H1 (cell line): ENCODE measurements around the gene TOB1. TPM values are rescaled to one million over a fixed set of nuclear protein-coding genes. Genes with fewer than 3 reads are reported as not detected.

Experiments used
- CTCF ChIA-PET: fragments of 300-600 bp; sonication (Branson Sonifier 250); formaldehyde crosslinking; loops from one replicate; lab custom pipeline; 2021; ENCODE audit not compliant: partially characterized antibody; lab: Charles Lee
- POLR2A ChIA-PET: fragments of 300-600 bp; sonication (Branson Sonifier 250); formaldehyde crosslinking; loops from one replicate; lab custom pipeline; 2021; ENCODE audit warnings: inconsistent platforms; ENCODE audit not compliant: partially characterized antibody; lab: Charles Lee
- DNase-seq, 2 experiments: peaks; one replicate each; pipeline versions ENCODE4 v3.0.0 to v3.0.0-alpha.2; 2010 to 2022; ENCODE audit warnings: low spot score in 2 of 2, low read depth in 1 of 2, mixed read lengths in 1 of 2
- FAIRE-seq: peaks from 2 replicates; lab custom pipeline; 2011; peaks lifted over from hg19 to GRCh38; lab: Jason Lieb, UNC
- H2AFZ ChIP-seq: 2 replicates; pipeline ENCODE4 v1.8.1; 2012; ENCODE audit warnings: low read length, inconsistent platforms
- H2AK5ac ChIP-seq: 2 replicates; pipeline ENCODE4 v1.6.1; 2013; ENCODE audit warnings: low read depth, low read length
- H2BK120ac ChIP-seq: replicated peaks from 2 replicates; pipeline ENCODE3; 2013; ENCODE audit warnings: low read depth, low read length, inconsistent platforms
- H2BK12ac ChIP-seq: 2 replicates; pipeline ENCODE4 v1.6.1; 2013; ENCODE audit warnings: low read depth, low read length
- H2BK15ac ChIP-seq: 2 replicates; pipeline ENCODE4 v1.6.1; 2013; ENCODE audit warnings: low read length
- H2BK20ac ChIP-seq: 2 replicates; pipeline ENCODE4 v1.6.1; 2013; ENCODE audit warnings: low read length
- H2BK5ac ChIP-seq: 2 replicates; pipeline ENCODE4 v1.6.1; 2013; ENCODE audit warnings: low read depth, low read length
- H3K14ac ChIP-seq: 2 replicates; pipeline ENCODE4 v1.6.1; 2013; ENCODE audit warnings: inconsistent platforms; ENCODE audit not compliant: insufficient read length
- H3K18ac ChIP-seq: 2 replicates; pipeline ENCODE4 v1.6.1; 2013; ENCODE audit warnings: low read length; ENCODE audit errors: extremely low read depth
- H3K23ac ChIP-seq: 2 replicates; pipeline ENCODE4 v1.6.1; 2013; ENCODE audit warnings: inconsistent platforms; ENCODE audit not compliant: insufficient read length
- H3K23me2 ChIP-seq: 2 replicates; pipeline ENCODE4 v1.6.1; 2013; ENCODE audit warnings: low read depth, low read length
- H3K27ac ChIP-seq: 2 replicates; pipeline ENCODE4 v1.6.1; 2011; ENCODE audit warnings: low read depth, low read length, inconsistent platforms
- H3K27me3 ChIP-seq, 4 experiments: replicated peaks in 1 of 4; 1 replicate in 1 of 4; 2 replicates in 3 of 4; pipeline versions ENCODE4 v1.6.1 to v1.8.1; 2011 to 2013; ENCODE audit warnings: low read length in 3 of 4, mild to moderate bottlenecking in 3 of 4, inconsistent platforms in 2 of 4, mixed read lengths in 2 of 4, moderate library complexity in 1 of 4; ENCODE audit not compliant: control insufficient read depth in 3 of 4, insufficient read depth in 3 of 4; ENCODE audit errors: extremely low read depth in 1 of 4
- H3K36me3 ChIP-seq, 4 experiments: 2 replicates each; pipeline versions ENCODE4 v1.6.1 to v1.8.1; 2011 to 2013; ENCODE audit warnings: mild to moderate bottlenecking in 4 of 4, low read length in 3 of 4, moderate library complexity in 2 of 4, control low read depth in 1 of 4, inconsistent platforms in 1 of 4; ENCODE audit not compliant: insufficient read depth in 4 of 4, control insufficient read depth in 2 of 4
- H3K4ac ChIP-seq: replicated peaks from 2 replicates; pipeline ENCODE3; 2013; ENCODE audit warnings: low read length, low read depth, mixed read lengths, inconsistent platforms; ENCODE audit not compliant: insufficient read length
- H3K4me1 ChIP-seq, 4 experiments: replicated peaks in 1 of 4; 1 replicate in 1 of 4; 2 replicates in 3 of 4; pipeline versions ENCODE4 v1.6.1 to v1.8.1; 2011 to 2013; ENCODE audit warnings: low read length in 3 of 4, inconsistent platforms in 2 of 4, mixed read lengths in 1 of 4; ENCODE audit not compliant: insufficient read depth in 4 of 4, control insufficient read depth in 3 of 4
- H3K4me2 ChIP-seq, 2 experiments: 2 replicates each; pipeline versions ENCODE4 v1.6.1 to v1.8.1; 2011 to 2013; ENCODE audit warnings: low read depth in 2 of 2, low read length in 2 of 2, control low read depth in 1 of 2, inconsistent platforms in 1 of 2, mild to moderate bottlenecking in 1 of 2; ENCODE audit not compliant: insufficient read depth in 1 of 2
- H3K4me3 ChIP-seq, 4 experiments: fragments of 200-600, 300-600 bp in 1 of 4; sonication (generic), shearing (Covaris generic), sonication (Bioruptor Twin) in 1 of 4; 2 replicates each; pipeline versions ENCODE4 v1.5.1 to v1.8.1; 2011 to 2016; ENCODE audit warnings: low read length in 4 of 4, low read depth in 3 of 4, control low read depth in 2 of 4, inconsistent platforms in 2 of 4, mild to moderate bottlenecking in 2 of 4, mixed read lengths in 1 of 4, moderate library complexity in 1 of 4; ENCODE audit not compliant: insufficient read depth in 2 of 4; ENCODE audit errors: extremely low read depth in 1 of 4
- H3K56ac ChIP-seq: replicated peaks from 2 replicates; pipeline ENCODE3; 2013; ENCODE audit warnings: low read depth, mild to moderate bottlenecking, mixed read lengths, low read length, inconsistent platforms; ENCODE audit not compliant: insufficient read length
- H3K79me1 ChIP-seq: 2 replicates; pipeline ENCODE4 v1.6.1; 2013; ENCODE audit warnings: low read depth, low read length, control low read depth
- H3K79me2 ChIP-seq, 2 experiments: 2 replicates each; pipeline versions ENCODE4 v1.6.1 to v1.8.1; 2012 to 2013; ENCODE audit warnings: low read length in 2 of 2, mild to moderate bottlenecking in 2 of 2, inconsistent platforms in 1 of 2; ENCODE audit not compliant: insufficient read depth in 2 of 2, control insufficient read depth in 1 of 2
- H3K9ac ChIP-seq, 4 experiments: replicated peaks in 1 of 4; 1 replicate in 1 of 4; 2 replicates in 3 of 4; pipeline versions ENCODE4 v1.6.1 to v1.8.1; 2011 to 2013; ENCODE audit warnings: low read depth in 3 of 4, low read length in 3 of 4, control low read depth in 2 of 4, mild to moderate bottlenecking in 2 of 4, moderate library complexity in 2 of 4, inconsistent platforms in 1 of 4; ENCODE audit errors: extremely low read depth in 1 of 4
- H3K9me3 ChIP-seq, 2 experiments: 2 replicates each; pipeline versions ENCODE4 v1.6.1 to v1.8.1; 2012 to 2013; ENCODE audit warnings: mild to moderate bottlenecking in 2 of 2, moderate library complexity in 2 of 2, control low read depth in 1 of 2, inconsistent platforms in 1 of 2, low read depth in 1 of 2, low read length in 1 of 2, mixed read lengths in 1 of 2; ENCODE audit not compliant: insufficient read depth in 2 of 2
- H4K20me1 ChIP-seq, 2 experiments: replicated peaks in 1 of 2; 2 replicates each; pipeline versions ENCODE3 to v1.8.1; 2011 to 2013; ENCODE audit warnings: inconsistent platforms in 2 of 2, low read length in 2 of 2, mild to moderate bottlenecking in 1 of 2; ENCODE audit not compliant: insufficient read depth in 2 of 2, control insufficient read depth in 1 of 2
- H4K5ac ChIP-seq: 2 replicates; pipeline ENCODE4 v1.6.1; 2013; ENCODE audit warnings: low read length, low read depth, mixed read lengths, inconsistent platforms; ENCODE audit not compliant: insufficient read length
- H4K8ac ChIP-seq: 2 replicates; pipeline ENCODE4 v1.8.0; 2013; ENCODE audit warnings: mild to moderate bottlenecking, moderate library complexity, low read length, inconsistent platforms; ENCODE audit not compliant: insufficient read depth; ENCODE audit errors: extremely low read depth
- H4K91ac ChIP-seq: replicated peaks from 2 replicates; pipeline ENCODE3; 2013; ENCODE audit warnings: low read length, mixed read lengths, inconsistent platforms; ENCODE audit not compliant: insufficient read length
- BACH1 ChIP-seq: IDR thresholded peaks from 2 replicates; pipeline ENCODE4 v1.6.1; 2012; ENCODE audit warnings: low read length, improper control_type of control experiment
- CHD1 ChIP-seq: IDR thresholded peaks from 2 replicates; pipeline ENCODE4 v1.6.1; 2012; ENCODE audit warnings: low read depth, low read length, improper control_type of control experiment
- RAD21 ChIP-seq, 2 experiments: IDR thresholded peaks in 1 of 2; conservative IDR thresholded peaks in 1 of 2; 2 replicates each; pipeline ENCODE4 v1.6.1; 2011; ENCODE audit warnings: low read depth in 2 of 2, low read length in 2 of 2, improper control_type of control experiment in 1 of 2, inconsistent platforms in 1 of 2, mild to moderate bottlenecking in 1 of 2, moderate library complexity in 1 of 2
- RBBP5 ChIP-seq: IDR thresholded peaks from 2 replicates; pipeline ENCODE4 v1.7.1; 2012; ENCODE audit warnings: low read depth, mild to moderate bottlenecking, inconsistent platforms, low read length, moderate library complexity, borderline replicate concordance
- RFX5 ChIP-seq: IDR thresholded peaks from 2 replicates; pipeline ENCODE4 v1.6.1; 2011; ENCODE audit warnings: low read depth, low read length, improper control_type of control experiment, borderline replicate concordance
- RXRA ChIP-seq: IDR thresholded peaks from 2 replicates; pipeline ENCODE4 v1.6.1; 2011; ENCODE audit warnings: low read depth, mild to moderate bottlenecking, low read length, moderate library complexity; ENCODE audit not compliant: insufficient read depth
- USF2 ChIP-seq: IDR thresholded peaks from 2 replicates; pipeline ENCODE4 v1.6.1; 2011; ENCODE audit warnings: low read length, improper control_type of control experiment
- WGBS, 2 experiments: shearing (Covaris generic) in 1 of 2; methylation state at CpG; one replicate each; pipeline versions ENCODE4 v1.1.6 to v1.1.7; 2013 to 2015; ENCODE audit warnings: low lambda C conversion rate in 2 of 2, mixed read lengths in 2 of 2, inconsistent platforms in 1 of 2, low coverage in 1 of 2, missing lambda C conversion rate in 1 of 2; ENCODE audit not compliant: insufficient replicate concordance in 2 of 2, insufficient coverage in 1 of 2, insufficient read length in 1 of 2; ENCODE audit errors: extremely low coverage in 1 of 2, missing lambda C conversion rate in 1 of 2; 5-methylcytosine and 5-hydroxymethylcytosine counted together
- polyA plus RNA-seq, 7 experiments: library from polyadenylated mRNA; depleted of rRNA in 3 of 7; stranded (reverse) in 5 of 7; unstranded in 2 of 7; fragments of >200 nt in 5 of 7; fragments of 200-250 nt in 2 of 7; gene quantifications; 1 replicate in 5 of 7; 2 replicates in 1 of 7; 4 replicates in 1 of 7; pipeline versions ENCODE4 v1.2.1 to v1.2.3, GENCODE V29; 2011 to 2013; ENCODE audit warnings: missing spikeins in 2 of 7, mixed read lengths in 2 of 7
- total RNA-seq: library from RNA; stranded (reverse); fragmentation: NEBNext Ultra II Directional; extraction: Animal tissue kit (Norgen Biotek cat#: 25700); gene quantifications from 2 replicates; pipeline ENCODE4 v1.2.1, GENCODE V29; 2021
- TF ChIP-seq, protein P1 (sequence below), 3 experiments: IDR thresholded peaks; 1 replicate in 2 of 3; 2 replicates in 1 of 3; pipeline versions ENCODE4 v1.5.1 to v1.6.1; 2011; ENCODE audit warnings: low read length in 3 of 3, mild to moderate bottlenecking in 3 of 3, inconsistent platforms in 2 of 3, low read depth in 1 of 3, moderate library complexity in 1 of 3; ENCODE audit not compliant: insufficient read depth in 1 of 3; ENCODE audit errors: control extremely low read depth in 1 of 3

Gene TOB1
- total and polyA plus RNA-seq, 2 of the 8 experiments (the other 6 are each of a cell fraction or from before 2014, with no cell fraction given): 14.4 to 20.8 TPM

DNA sequence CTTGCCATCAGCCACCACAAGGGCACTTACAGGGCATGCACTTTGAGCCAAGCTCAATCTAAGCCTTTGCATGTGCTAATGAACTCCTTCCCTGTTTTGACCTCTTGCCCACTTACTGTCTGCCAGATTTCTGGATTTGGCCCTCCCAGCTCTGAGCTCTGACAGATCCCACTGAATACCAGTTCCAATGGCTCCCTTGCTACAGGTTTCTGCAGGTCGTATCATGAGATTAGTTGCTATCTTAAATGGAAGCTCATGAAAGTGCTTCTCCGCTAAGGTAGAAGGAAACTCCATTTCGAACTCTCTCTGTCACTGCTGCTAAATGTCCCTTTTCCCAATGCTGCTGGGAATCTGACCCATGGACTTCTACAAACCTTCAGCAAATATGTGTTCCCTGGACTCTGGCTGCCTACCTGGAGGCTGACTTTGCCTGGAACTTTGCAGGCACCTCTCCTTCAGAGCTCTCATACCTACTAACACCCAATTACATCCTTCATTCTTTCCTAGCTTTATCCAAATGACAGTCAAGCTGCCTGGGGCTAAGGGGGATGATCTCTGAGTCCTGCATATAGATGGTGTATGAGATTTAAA, 23.5 kb upstream of the TOB1 start:
- Histone ChIP-seq H3K27ac (no peak overlapping the region), H3K79me1 (no peaks in the 10 kb centered on the region), H3K9me3 (no peaks in the 10 kb centered on the region), H4K5ac (no peak overlapping the region), H3K4me1 (peaks cover 8 to 25% (median 16%) of the 10 kb centered on the region in 4 experiments), H2BK120ac (no peak overlapping the region), H3K4me2 (no peak overlapping the region; a peak in 1 of 4 replicates), H2AK5ac (no peak overlapping the region), H2BK20ac (no peak overlapping the region; the same call in 1 of the 2 replicates), H2BK12ac (peak overlapping the region; percentile 41; the same call in 1 of the 2 replicates), H3K4ac (no peak overlapping the region), H3K27me3 (no peaks in the 10 kb centered on the region), H3K36me3 (no peaks in the 10 kb centered on the region), H3K9ac (no peak overlapping the region), H3K56ac (no peak overlapping the region), H3K14ac (no peak overlapping the region), H4K20me1 (no peaks in the 10 kb centered on the region), H2BK5ac (no peak overlapping the region), H2AFZ (0 out of 2 replicates have a peak overlapping the region, but pooled peaks have one; percentile 1), H3K4me3 (no peak overlapping the region), H3K18ac (no peak overlapping the region), H4K91ac (no peak overlapping the region), H3K23me2 (no peaks in the 10 kb centered on the region), H4K8ac (no peak overlapping the region), H3K23ac (no peak overlapping the region), H2BK15ac (no peak overlapping the region), H3K79me2 (no peaks in the 10 kb centered on the region)
- CTCF ChIA-PET: interaction anchor here (0.6 to 3.3 kb wide), 7 partner anchors 8 to 67 kb away, joined by 3 to 13 read pairs (median 3); no protein-coding TSS in a partner anchor
- POLR2A ChIA-PET: interaction anchor here (0.6 to 7.5 kb wide), 4 partner anchors 10 to 37 kb away, joined by 3 to 72 read pairs (median 4); partner anchors contain the start of gene TOB1
- DNase-seq (no peak), FAIRE-seq (no peak)
- WGBS, 2 experiments: 92% methylated on average over 3 of the region's 3 CpGs; no CpG with 5 or more reads in 1 of the 2 experiments
- TF ChIP-seq CHD1 (no peak), BACH1 (no peak), USF2 (no peak), RFX5 (no peak), RAD21 (IDR thresholded peaks at IDR 0.05 in 1 of 2, conservative IDR thresholded peaks at IDR 0.05 in 1 of 2; ENCODE audit: low read depth in 2 of 2, low read length in 2 of 2) (peak in 1 of 2 experiments; percentile 19; a peak in 1 of 4 replicates), RBBP5 (no peak), RXRA (no peak)
- TF ChIP-seq, protein P1, sequence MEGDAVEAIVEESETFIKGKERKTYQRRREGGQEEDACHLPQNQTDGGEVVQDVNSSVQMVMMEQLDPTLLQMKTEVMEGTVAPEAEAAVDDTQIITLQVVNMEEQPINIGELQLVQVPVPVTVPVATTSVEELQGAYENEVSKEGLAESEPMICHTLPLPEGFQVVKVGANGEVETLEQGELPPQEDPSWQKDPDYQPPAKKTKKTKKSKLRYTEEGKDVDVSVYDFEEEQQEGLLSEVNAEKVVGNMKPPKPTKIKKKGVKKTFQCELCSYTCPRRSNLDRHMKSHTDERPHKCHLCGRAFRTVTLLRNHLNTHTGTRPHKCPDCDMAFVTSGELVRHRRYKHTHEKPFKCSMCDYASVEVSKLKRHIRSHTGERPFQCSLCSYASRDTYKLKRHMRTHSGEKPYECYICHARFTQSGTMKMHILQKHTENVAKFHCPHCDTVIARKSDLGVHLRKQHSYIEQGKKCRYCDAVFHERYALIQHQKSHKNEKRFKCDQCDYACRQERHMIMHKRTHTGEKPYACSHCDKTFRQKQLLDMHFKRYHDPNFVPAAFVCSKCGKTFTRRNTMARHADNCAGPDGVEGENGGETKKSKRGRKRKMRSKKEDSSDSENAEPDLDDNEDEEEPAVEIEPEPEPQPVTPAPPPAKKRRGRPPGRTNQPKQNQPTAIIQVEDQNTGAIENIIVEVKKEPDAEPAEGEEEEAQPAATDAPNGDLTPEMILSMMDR (IDR thresholded peaks at IDR 0.05; ENCODE audit: control extremely low read depth in 1 of 3, insufficient read depth in 1 of 3, low read depth in 1 of 3, low read length in 3 of 3): peak in 1 of 3 experiments; percentile 21; a peak in 1 of 4 replicates
